HG03439 (cell line): ENCODE measurements around the gene MET.
A peak's percentile ranks its signal among the peaks of the same experiment; 100 is the strongest.

Experiments used
- ATAC-seq: cut with Tn5 transposase; IDR thresholded peaks from one replicate; pipeline ENCODE4 v1.9.1; 2021; ENCODE audit warnings: mild to moderate bottlenecking, moderate library complexity; ENCODE audit not compliant: unreplicated experiment

The MET gene

GRCh38 chr7:116780521-116780920 is 108.5 kb downstream of the MET start:
- no peak for ATAC-seq

GRCh38 chr7:116780966-116781365 is 109.0 kb downstream of the MET start:
- ATAC-seq = no peak

- ATAC-seq = no peak
Observed at GRCh38 chr7:116781584-116781983, 109.6 kb downstream of the MET start.

- no peak for ATAC-seq
Observed at GRCh38 chr7:116782177-116782711, 110.2 kb downstream of the MET start.

GRCh38 chr7:116783666-116784318 is 111.8 kb downstream of the MET start:
- ATAC-seq = no peak

- no peak for ATAC-seq
Observed at GRCh38 chr7:116784647-116785046, 112.7 kb downstream of the MET start.

GRCh38 chr7:116785843-116786242 is 113.8 kb downstream of the MET start:
- no peak for ATAC-seq

GRCh38 chr7:116786791-116787443 is 114.9 kb downstream of the MET start:
- peak; percentile 95 for ATAC-seq

GRCh38 chr7:116787881-116788280 is 115.9 kb downstream of the MET start:
- no peak for ATAC-seq

- ATAC-seq = no peak
Observed at GRCh38 chr7:116788572-116789197, 116.7 kb downstream of the MET start.

- no peak for ATAC-seq
Observed at GRCh38 chr7:116790025-116790424, 118.0 kb downstream of the MET start.

- no peak for ATAC-seq
Observed at GRCh38 chr7:116792813-116793212, 120.8 kb downstream of the MET start.

- no peak for ATAC-seq
Observed at GRCh38 chr7:116793795-116794340, 121.9 kb downstream of the MET start.

- no peak for ATAC-seq
Observed at GRCh38 chr7:116796471-116796870, 124.5 kb downstream of the MET start.

GRCh38 chr7:116797612-116798011 is 125.6 kb downstream of the MET start:
- ATAC-seq = no peak

- no peak for ATAC-seq
Observed at GRCh38 chr7:116798232-116798631, 126.2 kb downstream of the MET start.

- ATAC-seq = no peak
Observed at GRCh38 chr7:116799916-116800315, 127.9 kb downstream of the MET start.

GRCh38 chr7:116800594-116800993 is 128.6 kb downstream of the MET start:
- no peak for ATAC-seq

GRCh38 chr7:116801092-116801710 is 129.2 kb downstream of the MET start:
- ATAC-seq = no peak

GRCh38 chr7:116802144-116802745 is 130.2 kb downstream of the MET start:
- no peak for ATAC-seq

- ATAC-seq = peak; percentile 73
Observed at GRCh38 chr7:116802746-116803152, 130.8 kb downstream of the MET start.
